VCaP (cell line): ENCODE results near the gene ZNF764.
A peak's percentile ranks its signal among the peaks of the same experiment; 100 is the strongest.

Source experiments
- H3K27ac ChIP-seq: fragments of 450-650 bp; 2 replicates; pipeline ENCODE4 v1.5.1; 2017
- TF ChIP-seq, protein P1 (sequence below): fragments of 450-650 bp; conservative IDR thresholded peaks from 2 replicates; pipeline ENCODE4 v1.5.1; 2017; ENCODE audit warnings: mild to moderate bottlenecking, moderate library complexity

ZNF764 gene

DNA sequence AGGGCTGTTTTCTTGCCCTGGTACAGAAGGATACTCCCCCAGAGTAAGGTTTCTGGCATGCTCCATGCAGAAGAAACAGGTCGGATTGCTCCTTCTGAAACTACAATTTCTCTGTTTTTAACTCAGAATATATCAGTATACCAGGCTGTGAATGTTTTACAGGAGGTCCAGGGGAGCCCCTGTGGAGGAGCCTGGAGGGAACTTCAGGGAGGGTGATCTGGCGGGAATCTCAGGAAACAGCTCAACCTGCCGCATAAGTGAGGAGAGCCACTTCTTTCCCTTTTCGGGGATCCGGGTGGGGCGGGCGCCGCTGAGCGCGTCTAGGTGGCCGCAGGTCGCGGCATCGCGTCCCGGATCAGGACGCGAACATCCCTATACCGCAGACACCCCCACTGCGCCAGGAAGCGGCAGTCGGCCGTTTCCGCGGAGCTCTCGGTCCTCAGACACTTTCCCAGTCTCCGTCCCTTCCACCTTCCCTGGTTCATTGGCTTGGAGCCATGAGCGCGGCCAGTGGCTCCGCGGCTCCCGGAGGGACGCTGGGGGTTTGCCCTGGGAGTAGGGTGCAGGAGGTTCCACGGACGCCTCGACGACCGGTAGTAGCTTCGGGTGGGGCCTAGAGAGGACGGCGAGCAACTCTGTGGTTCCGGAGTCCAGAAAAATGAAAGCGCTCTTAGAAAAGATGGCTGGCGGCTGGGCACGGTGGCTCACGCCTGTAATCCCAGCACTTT lies 3.1 kb upstream of the ZNF764 start:
- TF ChIP-seq, protein P1, sequence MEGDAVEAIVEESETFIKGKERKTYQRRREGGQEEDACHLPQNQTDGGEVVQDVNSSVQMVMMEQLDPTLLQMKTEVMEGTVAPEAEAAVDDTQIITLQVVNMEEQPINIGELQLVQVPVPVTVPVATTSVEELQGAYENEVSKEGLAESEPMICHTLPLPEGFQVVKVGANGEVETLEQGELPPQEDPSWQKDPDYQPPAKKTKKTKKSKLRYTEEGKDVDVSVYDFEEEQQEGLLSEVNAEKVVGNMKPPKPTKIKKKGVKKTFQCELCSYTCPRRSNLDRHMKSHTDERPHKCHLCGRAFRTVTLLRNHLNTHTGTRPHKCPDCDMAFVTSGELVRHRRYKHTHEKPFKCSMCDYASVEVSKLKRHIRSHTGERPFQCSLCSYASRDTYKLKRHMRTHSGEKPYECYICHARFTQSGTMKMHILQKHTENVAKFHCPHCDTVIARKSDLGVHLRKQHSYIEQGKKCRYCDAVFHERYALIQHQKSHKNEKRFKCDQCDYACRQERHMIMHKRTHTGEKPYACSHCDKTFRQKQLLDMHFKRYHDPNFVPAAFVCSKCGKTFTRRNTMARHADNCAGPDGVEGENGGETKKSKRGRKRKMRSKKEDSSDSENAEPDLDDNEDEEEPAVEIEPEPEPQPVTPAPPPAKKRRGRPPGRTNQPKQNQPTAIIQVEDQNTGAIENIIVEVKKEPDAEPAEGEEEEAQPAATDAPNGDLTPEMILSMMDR, result no peak
- peak overlapping the region; percentile 33; the same call in 1 of the 2 replicates for H3K27ac ChIP-seq

DNA sequence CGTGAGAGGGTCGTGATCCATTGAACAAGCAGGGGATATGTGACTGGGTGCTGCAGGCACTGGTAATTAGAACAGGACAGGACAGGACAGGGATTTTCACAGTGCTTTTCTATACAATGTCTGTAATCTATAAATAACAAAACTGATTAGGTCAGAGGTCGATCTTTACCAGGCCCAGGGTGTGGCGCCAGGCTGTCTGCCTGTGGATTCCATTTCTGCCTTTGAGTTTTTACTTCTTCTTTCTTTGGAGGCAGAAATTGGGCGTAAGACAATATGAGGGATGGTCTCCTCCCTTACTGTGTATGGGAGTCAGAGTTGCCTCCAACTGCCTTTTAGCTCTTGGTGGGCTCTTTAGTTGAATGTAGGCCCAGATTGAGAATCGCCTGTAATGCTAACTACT lies 1.5 kb upstream of the ZNF764 start:
- TF ChIP-seq, protein P1, result no peak
- no peak overlapping the region for H3K27ac ChIP-seq

DNA sequence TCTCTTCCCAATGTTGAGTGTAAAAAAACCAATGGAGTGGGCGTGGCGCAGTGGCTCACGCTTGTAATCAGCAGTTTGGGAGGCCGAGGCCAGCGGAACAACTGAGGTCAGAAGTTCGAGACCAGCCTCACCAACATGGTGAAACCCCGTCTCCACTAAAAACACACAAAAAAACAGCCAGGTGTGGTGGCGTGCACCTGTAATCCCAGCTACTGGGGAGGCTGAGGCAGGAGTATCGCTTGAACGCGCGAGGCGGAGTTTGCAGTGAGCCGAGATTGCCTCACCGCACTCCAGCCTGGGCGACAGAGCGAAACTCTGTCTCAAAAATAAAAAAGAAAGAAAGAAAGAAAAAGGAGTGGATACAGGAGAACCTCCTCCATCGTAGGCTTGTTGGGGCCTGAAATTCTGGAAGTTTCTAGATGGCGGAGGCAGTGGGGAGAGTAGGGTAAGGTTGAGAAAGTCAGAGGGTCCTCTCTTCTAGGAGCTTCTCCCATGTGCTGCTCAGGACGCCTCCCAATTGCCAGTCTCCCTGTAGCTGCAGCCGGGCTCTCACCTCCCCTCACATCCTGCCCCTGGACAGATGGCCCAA lies 709 bp upstream of the ZNF764 start:
- TF ChIP-seq, protein P1, result no peak
- peak overlapping the region; percentile 80 for H3K27ac ChIP-seq

DNA sequence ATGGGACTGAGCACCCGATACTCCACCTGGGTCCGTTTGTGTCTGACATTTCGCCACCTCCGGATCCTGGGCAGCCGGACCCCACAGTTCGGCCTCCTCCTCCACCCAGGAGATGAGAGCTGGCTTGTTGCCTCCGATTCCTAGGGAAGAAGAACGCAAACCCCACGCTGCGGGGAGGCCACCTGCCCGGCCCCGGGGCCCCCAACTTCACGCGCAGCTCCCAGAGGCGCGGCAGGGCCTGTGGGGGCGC lies 542 bp downstream of the ZNF764 start:
- TF ChIP-seq, protein P1, result no peak
- H3K27ac ChIP-seq, result peak overlapping the region; percentile 80

DNA sequence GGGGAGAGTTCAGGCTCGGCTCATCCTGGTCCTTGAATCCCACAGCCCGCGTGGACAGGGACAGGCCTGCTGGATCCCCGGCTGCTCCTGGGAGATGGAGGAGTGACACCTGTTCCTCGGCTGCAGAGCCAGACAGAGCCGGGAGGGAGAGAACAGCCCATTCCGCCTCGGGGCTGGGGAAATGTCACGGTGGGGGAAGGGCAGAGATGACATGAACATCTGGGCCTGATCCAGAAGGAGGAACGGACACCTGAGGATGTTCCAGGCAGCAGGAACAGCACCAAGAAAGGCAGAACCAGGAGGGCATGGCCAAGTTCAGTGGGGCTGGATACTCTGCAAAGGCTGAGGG lies 2.1 kb downstream of the ZNF764 start:
- TF ChIP-seq, protein P1, result no peak

DNA sequence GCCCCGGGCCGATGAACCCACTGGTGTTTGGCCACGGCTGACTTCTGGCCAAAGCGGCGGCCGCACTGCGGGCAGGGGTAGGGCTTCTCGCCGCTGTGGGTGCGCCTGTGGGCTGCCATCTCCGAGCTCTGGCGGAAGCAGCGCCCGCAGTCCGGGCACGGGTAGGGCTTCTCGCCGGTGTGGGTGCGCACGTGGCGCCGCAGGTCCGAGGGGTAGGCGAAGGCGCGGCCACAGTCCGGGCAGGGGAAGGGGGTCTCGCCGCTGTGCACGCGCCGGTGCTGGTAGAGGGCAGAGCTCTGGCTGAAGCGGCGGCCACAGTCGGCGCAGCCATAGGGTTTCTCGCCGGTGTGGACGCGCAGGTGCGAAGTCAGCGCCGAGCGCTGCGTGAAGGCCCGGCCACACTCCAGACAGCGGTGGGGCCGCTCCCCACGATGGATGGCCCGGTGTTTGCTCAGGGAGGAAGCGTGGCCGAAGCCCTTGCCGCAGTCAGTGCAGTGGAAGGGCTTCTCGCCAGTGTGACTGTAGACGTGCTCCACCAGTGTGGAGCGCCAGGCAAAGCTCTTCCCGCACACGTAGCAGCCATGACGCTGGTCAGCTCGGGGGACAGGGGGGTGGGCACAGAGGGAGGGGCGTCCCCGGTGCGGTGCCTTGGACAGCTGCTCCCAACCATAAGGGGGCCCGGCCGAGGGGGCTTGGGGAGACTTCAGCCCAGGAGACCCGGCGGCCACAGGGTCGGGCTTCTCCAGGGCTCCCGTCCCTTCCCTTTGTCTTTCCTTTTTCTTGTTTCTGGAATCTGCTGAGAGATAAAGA lies 2.7 kb downstream of the ZNF764 start:
- TF ChIP-seq, protein P1, result no peak

More for the DNA sequence above, 2.1 kb downstream of the ZNF764 start:
- no peak overlapping the region for H3K27ac ChIP-seq

DNA sequence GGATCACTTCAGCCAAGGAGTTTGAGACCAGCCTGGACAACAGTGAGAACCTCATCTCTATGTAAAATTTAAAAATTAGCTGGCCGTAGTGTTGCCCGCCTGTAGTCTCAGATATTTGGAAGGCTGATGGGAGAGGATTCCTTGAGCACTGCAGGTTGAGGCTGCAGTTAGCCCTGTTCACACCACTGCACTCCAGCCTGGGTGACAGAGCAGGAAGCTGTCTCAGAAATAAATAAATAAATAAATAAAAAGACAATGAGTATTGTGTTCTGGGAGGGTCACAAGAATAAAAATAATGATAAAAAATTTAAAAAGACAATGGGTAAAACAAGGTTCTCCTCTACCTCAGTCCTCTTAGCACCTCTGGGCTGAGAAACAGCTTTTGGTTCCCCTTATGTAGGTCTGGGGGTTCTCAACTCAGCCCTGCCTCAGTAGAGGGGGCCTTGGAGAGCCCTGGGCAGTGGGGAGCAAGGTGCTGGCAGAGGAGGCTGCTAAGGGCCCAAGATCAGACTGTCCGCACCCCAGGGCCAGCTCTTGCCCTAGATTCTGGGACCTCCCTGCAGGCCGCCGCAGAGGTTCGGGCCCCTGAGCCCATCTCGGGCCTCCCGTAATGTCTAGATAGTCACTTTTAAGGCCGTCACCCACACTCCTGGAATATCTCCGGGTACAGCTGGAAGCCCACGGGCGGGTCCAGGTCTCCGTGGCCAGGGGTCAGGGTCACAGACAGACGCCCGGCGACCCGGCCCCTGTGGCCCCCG lies 3.4 kb downstream of the ZNF764 start:
- H3K27ac ChIP-seq, result no peak overlapping the region
- TF ChIP-seq, protein P1, result no peak

More for the DNA sequence above, 2.7 kb downstream of the ZNF764 start:
- no peak overlapping the region for H3K27ac ChIP-seq
